Skeletal muscle satellite cell (primary cell): ENCODE results near the gene CHRM5.

Experiments
- H3K27me3 ChIP-seq: 2 replicates; pipeline ENCODE4 v1.7.0; 2013; ENCODE audit warnings: low read length; ENCODE audit not compliant: control insufficient read depth, insufficient read depth
- H3K36me3 ChIP-seq: 2 replicates; pipeline ENCODE4 v1.7.0; 2013; ENCODE audit warnings: mild to moderate bottlenecking, control low read depth, low read length; ENCODE audit not compliant: insufficient read depth
- H3K4me1 ChIP-seq: 2 replicates; pipeline ENCODE4 v1.7.0; 2013; ENCODE audit warnings: low read length; ENCODE audit not compliant: control insufficient read depth, insufficient read depth
- H3K4me2 ChIP-seq: 2 replicates; pipeline ENCODE4 v1.7.0; 2013; ENCODE audit warnings: mild to moderate bottlenecking, low read length
- H3K4me3 ChIP-seq: 2 replicates; pipeline ENCODE4 v1.7.0; 2013; ENCODE audit warnings: low read length
- H3K9ac ChIP-seq: 2 replicates; pipeline ENCODE4 v1.7.0; 2013; ENCODE audit warnings: mild to moderate bottlenecking, low read depth, low read length, moderate library complexity
- H3K9me3 ChIP-seq: replicated peaks from 2 replicates; pipeline ENCODE4 v1.7.0; 2013; ENCODE audit warnings: mild to moderate bottlenecking, control low read depth, low read length

The CHRM5 gene

DNA sequence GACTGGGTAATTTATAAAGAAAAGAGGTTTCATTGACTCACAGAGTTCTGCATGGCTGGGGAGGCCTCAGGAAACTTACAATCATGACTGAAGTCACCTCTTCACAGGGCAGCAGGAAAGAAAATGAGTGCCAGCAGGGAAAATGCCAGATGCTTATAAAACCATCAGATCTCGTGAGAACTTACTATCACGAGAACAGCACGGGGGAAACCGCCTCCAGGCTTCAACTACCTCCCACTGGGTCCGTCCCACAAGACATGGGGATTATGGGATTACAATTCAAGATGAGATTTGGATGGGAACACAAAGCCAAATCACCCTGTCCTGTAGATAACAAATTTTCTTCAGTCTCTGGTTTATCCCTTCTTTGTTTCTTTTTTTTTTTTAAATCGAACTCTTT lies 101.7 kb downstream of the CHRM5 start:
- Histone ChIP-seq H3K27me3 (no peaks in the 10 kb centered on the region), H3K4me3 (no peak overlapping the region), H3K4me2 (no peak overlapping the region), H3K9me3 (no peaks in the 10 kb centered on the region), H3K4me1 (no peaks in the 10 kb centered on the region), H3K9ac (no peak overlapping the region), H3K36me3 (no peaks in the 10 kb centered on the region)

DNA sequence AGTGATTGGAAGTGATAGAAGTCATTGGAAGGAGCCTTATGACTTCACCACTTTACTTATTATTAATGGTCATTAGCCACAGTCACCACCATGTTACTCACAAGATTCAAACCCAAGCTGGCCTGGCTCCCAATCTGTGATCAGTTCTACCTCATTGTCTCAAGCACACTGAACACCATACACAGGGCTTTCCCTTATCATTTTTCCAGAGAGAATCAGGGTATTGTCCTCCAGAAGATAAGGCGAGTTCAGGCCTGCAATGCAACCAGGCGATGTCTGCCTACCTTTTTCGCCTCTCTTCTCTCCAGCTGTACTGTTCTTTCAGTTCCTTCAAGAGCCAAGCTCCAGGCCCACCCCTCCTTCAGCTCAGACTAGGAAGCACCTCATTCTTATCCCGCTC lies 108.5 kb downstream of the CHRM5 start:
- no peaks in the 10 kb centered on the region for H3K9me3 ChIP-seq
- H3K27me3 ChIP-seq = no peaks in the 10 kb centered on the region
- H3K4me1 ChIP-seq = no peaks in the 10 kb centered on the region
- H3K4me2 ChIP-seq = no peak overlapping the region
- H3K4me3 ChIP-seq = no peak overlapping the region
- H3K9ac ChIP-seq = no peak overlapping the region
- H3K36me3 ChIP-seq = no peaks in the 10 kb centered on the region

DNA sequence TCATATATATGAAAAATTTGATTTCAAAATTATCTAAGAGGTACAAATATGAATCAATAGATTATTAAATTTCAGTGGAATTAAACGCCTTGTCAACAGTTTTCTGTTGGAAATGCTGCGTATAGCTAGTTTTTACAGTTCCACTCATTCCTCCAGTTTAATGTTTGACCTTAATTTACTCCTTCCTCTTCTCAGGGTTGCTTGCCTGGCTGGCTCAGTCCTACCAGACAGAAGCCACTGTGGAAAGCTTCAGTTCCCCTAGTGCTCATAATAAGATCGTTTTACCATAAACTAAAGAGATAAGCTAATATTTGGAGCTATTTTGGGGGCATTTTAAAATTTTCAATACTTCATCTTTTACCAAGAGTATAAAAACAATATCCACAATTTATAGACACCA lies 110.6 kb downstream of the CHRM5 start:
- H3K36me3 ChIP-seq = peaks cover 5% of the 10 kb centered on the region
- H3K4me1 ChIP-seq = no peaks in the 10 kb centered on the region

DNA sequence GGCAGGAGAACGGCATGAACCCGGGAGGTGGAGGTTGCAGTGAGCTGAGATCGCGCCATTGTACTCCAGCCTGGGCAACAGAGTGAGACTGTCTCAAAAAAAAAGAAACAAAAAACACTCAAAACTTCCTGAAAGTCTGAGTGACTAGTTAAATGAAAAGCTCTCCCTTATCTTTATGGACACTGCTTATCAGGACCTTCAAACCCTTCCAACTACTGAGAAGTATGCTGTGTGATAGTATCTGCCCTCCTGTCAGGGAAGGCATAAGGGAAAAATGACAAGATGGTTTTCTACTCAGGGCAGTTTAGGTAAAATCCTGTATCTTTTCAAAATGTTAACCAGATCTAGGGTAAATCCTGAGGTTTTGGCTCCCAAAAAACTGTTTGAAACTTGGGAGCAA lies 111.6 kb downstream of the CHRM5 start:
- H3K9me3 ChIP-seq = no peaks in the 10 kb centered on the region
- H3K9ac ChIP-seq = no peak overlapping the region

More for the DNA sequence above, 110.6 kb downstream of the CHRM5 start:
- Histone ChIP-seq H3K4me2 (no peak overlapping the region), H3K9me3 (no peaks in the 10 kb centered on the region), H3K9ac (no peak overlapping the region), H3K27me3 (no peaks in the 10 kb centered on the region), H3K4me3 (no peak overlapping the region)

DNA sequence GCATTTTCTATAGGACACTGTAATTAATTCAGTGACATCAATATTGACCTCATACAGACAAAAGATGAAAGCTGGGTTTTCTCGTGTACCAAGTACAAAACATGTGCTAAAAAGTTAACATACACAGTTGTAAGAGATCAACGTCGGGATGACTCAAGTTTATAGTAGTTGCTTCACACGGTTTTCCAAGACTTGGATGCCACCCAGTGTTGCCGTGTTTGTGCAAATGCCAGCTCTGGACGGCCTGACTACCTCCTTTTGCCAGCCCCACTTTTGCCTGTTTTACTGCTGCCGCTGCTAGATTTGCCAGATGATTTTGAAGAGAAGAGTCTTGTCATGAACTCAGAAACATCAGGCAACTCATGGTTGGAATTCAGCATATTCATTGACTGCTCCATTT lies 115.8 kb downstream of the CHRM5 start:
- H3K36me3 ChIP-seq = peaks cover 15% of the 10 kb centered on the region
- H3K27me3 ChIP-seq = no peaks in the 10 kb centered on the region
- H3K9me3 ChIP-seq = no peaks in the 10 kb centered on the region
- no peak overlapping the region for H3K9ac ChIP-seq
- no peak overlapping the region for H3K4me3 ChIP-seq
- H3K4me1 ChIP-seq = peaks cover 4% of the 10 kb centered on the region
- H3K4me2 ChIP-seq = no peak overlapping the region

More for the DNA sequence above, 111.6 kb downstream of the CHRM5 start:
- no peak overlapping the region for H3K4me3 ChIP-seq
- H3K4me2 ChIP-seq = no peak overlapping the region
- H3K27me3 ChIP-seq = no peaks in the 10 kb centered on the region
- H3K4me1 ChIP-seq = peaks cover 4% of the 10 kb centered on the region
- peaks cover 5% of the 10 kb centered on the region for H3K36me3 ChIP-seq

DNA sequence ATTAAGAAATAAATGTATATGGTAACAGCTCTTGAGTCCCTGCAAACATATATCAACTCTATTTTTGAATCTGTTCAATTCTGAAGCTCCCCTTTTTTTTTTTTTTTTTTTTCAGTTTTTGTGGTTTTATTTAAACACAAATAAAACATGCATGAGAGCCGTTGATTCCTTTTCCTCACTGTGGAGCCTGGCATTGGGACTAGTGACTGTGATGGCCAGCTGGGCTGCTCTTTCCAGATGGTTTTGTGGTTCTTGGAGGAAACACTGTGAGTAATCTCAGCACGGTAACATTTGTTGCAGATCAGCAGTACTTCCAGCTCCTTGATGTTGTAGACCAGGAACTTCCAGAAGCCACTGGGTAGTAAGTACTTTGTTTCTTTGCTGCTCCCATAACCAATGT lies 117.4 kb downstream of the CHRM5 start:
- H3K9ac ChIP-seq = no peak overlapping the region
- H3K4me1 ChIP-seq = peaks cover 4% of the 10 kb centered on the region
- H3K36me3 ChIP-seq = peaks cover 20% of the 10 kb centered on the region
- no peaks in the 10 kb centered on the region for H3K9me3 ChIP-seq
- no peaks in the 10 kb centered on the region for H3K27me3 ChIP-seq
- H3K4me3 ChIP-seq = no peak overlapping the region
- no peak overlapping the region for H3K4me2 ChIP-seq

DNA sequence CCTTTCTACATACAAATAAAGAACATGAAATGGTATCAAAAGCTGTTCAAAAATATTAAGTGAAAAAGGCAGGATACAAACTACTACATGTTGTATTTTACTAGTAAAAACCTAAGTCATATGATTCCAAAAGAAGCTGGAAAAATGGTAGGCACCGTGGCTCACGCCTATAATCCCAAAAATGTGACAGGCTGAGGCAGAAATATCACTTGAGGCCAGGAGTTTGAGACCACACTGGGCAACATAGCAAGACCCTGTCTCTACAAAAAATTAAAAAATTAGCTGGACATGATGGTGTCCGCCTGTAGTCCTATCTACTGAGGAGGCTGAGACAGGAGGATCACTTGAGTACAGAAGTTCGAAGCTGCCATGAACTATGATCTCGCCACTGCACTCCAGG lies 131.6 kb downstream of the CHRM5 start:
- H3K9me3 ChIP-seq = no peaks in the 10 kb centered on the region
- peak overlapping the region; percentile 96 for H3K4me3 ChIP-seq
- H3K4me2 ChIP-seq = peak overlapping the region; percentile 92
- H3K9ac ChIP-seq = peak overlapping the region; percentile 95
- peaks cover 6% of the 10 kb centered on the region for H3K36me3 ChIP-seq
- H3K27me3 ChIP-seq = no peaks in the 10 kb centered on the region
- H3K4me1 ChIP-seq = peaks cover 16% of the 10 kb centered on the region

DNA sequence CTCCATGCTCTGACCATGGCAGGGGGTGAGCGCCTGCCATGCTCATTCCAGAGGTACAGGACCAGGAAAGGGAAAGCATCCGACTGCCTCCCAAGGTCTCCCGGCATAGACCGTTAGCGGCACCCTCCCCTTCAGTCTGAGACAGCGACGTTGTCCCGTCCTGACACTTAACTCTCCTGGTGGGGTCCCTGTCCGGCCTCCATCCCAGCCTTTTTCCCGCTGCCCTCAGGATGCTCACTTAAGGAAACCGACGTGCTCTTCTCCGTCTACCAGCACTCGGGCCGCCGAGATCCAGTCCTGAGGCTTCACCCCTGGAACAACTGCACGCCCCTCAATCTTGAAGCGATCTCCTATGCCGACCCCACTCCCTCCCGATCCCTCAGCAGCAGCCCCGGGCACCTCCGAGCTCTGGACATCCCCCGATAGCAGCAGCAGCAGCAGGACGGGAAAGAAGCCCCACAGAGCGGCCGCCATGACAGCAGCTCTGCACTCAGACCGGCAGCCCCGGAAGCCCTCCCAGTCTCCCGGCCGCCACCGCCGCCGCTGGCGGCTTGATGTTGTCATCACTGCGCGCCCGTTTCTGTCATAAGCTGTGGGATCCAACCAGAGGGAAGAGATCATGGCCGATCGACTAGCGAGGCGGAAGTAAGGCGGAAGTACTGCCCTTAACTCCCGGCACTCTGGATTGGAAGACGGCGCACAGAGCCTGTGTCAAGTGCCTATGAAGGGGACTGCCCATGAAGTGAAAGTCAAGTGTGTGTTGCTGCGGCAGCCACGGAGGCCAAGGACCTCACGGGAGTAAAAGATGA lies 133.3 kb downstream of the CHRM5 start, which contains the start of the genes EMC7 and PGBD4:
Gene EMC7 (minus strand): TSS at position 497 of the 809 bp plus-strand sequence. CDS start 23 bp downstream, at position 474.
Gene PGBD4 (plus strand): TSS at position 718 of the 809 bp plus-strand sequence. CDS start 449 bp downstream, outside the sequence.
- Histone ChIP-seq H3K36me3 (peaks cover 4% of the 10 kb centered on the region), H3K4me1 (peaks cover 16% of the 10 kb centered on the region), H3K9me3 (no peaks in the 10 kb centered on the region), H3K4me3 (peak within 1 kb of the TSS; percentile 96), H3K9ac (peak within 1 kb of the TSS; percentile 95), H3K27me3 (no peaks in the 10 kb centered on the region), H3K4me2 (peak within 1 kb of the TSS; percentile 92)

DNA sequence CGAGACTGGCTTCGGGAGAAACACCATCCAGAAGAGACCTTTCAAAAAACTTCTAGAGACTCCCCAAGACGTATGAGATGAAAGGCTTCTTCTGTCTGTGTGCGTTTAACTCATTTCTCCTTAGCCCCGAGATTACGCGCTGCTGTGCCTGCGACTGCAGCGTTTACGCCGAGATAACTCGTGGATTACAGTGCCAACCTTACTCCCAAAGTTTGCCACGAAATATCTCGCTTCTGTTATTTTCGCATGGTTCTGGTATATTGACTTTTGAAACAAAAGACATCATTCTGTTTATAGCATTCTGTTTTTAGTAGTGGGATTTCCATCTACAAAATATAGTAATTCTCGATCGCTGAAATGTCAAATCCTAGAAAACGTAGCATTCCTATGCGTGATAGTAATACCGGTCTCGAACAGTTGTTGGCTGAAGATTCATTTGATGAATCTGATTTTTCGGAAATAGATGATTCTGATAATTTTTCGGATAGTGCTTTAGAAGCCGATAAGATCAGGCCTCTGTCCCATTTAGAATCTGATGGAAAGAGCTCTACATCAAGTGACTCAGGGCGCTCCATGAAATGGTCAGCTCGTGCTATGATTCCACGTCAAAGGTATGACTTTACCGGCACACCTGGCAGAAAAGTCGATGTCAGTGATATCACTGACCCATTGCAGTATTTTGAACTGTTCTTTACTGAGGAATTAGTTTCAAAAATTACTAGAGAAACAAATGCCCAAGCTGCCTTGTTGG lies 134.1 kb downstream of the CHRM5 start:
- no peaks in the 10 kb centered on the region for H3K9me3 ChIP-seq
- H3K4me2 ChIP-seq = peak overlapping the region; percentile 77
- peak overlapping the region; percentile 95 for H3K9ac ChIP-seq
- no peaks in the 10 kb centered on the region for H3K27me3 ChIP-seq
- H3K36me3 ChIP-seq = peaks cover 4% of the 10 kb centered on the region
- peak overlapping the region; percentile 96 for H3K4me3 ChIP-seq
- H3K4me1 ChIP-seq = peaks cover 16% of the 10 kb centered on the region

DNA sequence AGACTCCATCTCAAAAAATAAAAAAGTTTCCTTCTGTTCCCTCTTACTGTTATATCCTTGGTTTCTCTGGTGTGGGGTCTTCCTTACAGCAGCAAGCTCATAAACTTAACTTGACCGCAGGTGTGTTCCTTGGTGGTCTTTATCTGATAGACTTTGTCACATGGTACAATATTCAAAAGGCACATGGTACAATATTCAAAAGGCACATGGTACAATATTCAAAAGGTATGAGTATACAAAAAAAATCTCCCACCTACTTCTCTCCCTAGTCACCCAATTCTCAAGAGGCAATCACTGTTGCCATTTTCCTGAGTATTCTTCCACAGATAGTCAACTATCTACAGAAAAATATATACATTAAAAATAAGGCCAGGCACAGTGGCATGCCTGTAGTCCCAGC lies 138.1 kb downstream of the CHRM5 start:
- H3K27me3 ChIP-seq = no peaks in the 10 kb centered on the region
- H3K4me2 ChIP-seq = no peak overlapping the region
- no peak overlapping the region for H3K4me3 ChIP-seq
- peaks cover 7% of the 10 kb centered on the region for H3K4me1 ChIP-seq
- no peak overlapping the region for H3K9ac ChIP-seq
- peaks cover 4% of the 10 kb centered on the region for H3K36me3 ChIP-seq
- no peaks in the 10 kb centered on the region for H3K9me3 ChIP-seq

DNA sequence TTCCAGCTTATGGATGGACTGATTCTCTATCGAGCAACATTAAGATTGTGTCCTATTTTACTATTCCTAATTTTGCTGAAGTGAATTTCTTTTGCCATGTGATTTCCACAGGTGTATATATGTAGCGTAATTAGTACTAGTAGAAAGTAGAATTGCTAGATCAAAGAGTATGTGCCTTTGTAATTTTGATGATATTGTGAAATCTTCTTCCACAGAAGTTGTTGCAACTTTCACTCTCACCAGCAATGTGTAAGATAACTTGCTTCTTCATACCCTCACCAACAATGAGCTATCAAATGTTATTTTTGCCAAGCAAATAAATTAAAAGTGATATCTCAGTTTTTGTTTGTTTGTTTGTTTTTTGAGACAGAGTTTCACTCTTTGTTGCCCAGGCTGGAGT lies 139.0 kb downstream of the CHRM5 start:
- Histone ChIP-seq H3K9ac (no peak overlapping the region), H3K36me3 (peaks cover 4% of the 10 kb centered on the region), H3K4me2 (no peak overlapping the region), H3K27me3 (no peaks in the 10 kb centered on the region), H3K4me3 (no peak overlapping the region), H3K4me1 (peaks cover 7% of the 10 kb centered on the region), H3K9me3 (no peaks in the 10 kb centered on the region)
